ENCODE results near the gene ASB5. TPM values are rescaled to one million over a fixed set of nuclear protein-coding genes. Genes with fewer than 3 reads are reported as not detected.

The ASB5 gene
- polyA plus RNA-seq, 1 donor (not counting 4 experiments of a cell fraction or from before 2014, with no cell fraction given): not detected

GRCh38 chr4:176188654-176189053 lies 80.4 kb downstream of the ASB5 start:
- dilution Hi-C loops (cut with MboI; ENCODE audit: extremely low pct_ligation_motif_present, low sequenced_read_pairs): no loop called here
- Histone ChIP-seq H3K27me3 (ENCODE audit: control insufficient read depth, extremely low read depth, insufficient read depth, low read length) (no peaks in the 10 kb centered on the region), H3K4me2 (ENCODE audit: control insufficient read depth, extremely low read depth, insufficient read depth, low read depth, low read length) (no peak overlapping the region), H3K9ac (ENCODE audit: control insufficient read depth, extremely low read depth, insufficient read depth, low read length) (no peak overlapping the region), H3K4me1 (ENCODE audit: control insufficient read depth, extremely low read depth, insufficient read depth, low read length) (peaks cover 24% of the 10 kb centered on the region), H3K79me2 (ENCODE audit: control insufficient read depth, insufficient read depth, low read length) (no peaks in the 10 kb centered on the region), H3K9me1 (ENCODE audit: control insufficient read depth, extremely low read depth, insufficient read depth, low read length) (no peaks in the 10 kb centered on the region), H3K9me3 (ENCODE audit: control insufficient read depth, low read depth, low read length) (no peaks in the 10 kb centered on the region), H3K27ac (ENCODE audit: control insufficient read depth, insufficient read depth, low read length) (no peak overlapping the region), H4K20me1 (ENCODE audit: control insufficient read depth, extremely low read depth, insufficient read depth, low read length) (no peaks in the 10 kb centered on the region), H2AFZ (ENCODE audit: control insufficient read depth, low read length) (no peak overlapping the region), H3K4me3 (ENCODE audit: control insufficient read depth in 2 of 3, extremely low read depth in 1 of 3, insufficient read depth in 2 of 3, low read depth in 1 of 3, low read length in 3 of 3) (no peak overlapping the region), H3K36me3 (ENCODE audit: control insufficient read depth in 2 of 2, extremely low read depth in 1 of 2, insufficient read depth in 2 of 2, low read length in 2 of 2) (no peaks in the 10 kb centered on the region)
- TF ChIP-seq, protein P1, sequence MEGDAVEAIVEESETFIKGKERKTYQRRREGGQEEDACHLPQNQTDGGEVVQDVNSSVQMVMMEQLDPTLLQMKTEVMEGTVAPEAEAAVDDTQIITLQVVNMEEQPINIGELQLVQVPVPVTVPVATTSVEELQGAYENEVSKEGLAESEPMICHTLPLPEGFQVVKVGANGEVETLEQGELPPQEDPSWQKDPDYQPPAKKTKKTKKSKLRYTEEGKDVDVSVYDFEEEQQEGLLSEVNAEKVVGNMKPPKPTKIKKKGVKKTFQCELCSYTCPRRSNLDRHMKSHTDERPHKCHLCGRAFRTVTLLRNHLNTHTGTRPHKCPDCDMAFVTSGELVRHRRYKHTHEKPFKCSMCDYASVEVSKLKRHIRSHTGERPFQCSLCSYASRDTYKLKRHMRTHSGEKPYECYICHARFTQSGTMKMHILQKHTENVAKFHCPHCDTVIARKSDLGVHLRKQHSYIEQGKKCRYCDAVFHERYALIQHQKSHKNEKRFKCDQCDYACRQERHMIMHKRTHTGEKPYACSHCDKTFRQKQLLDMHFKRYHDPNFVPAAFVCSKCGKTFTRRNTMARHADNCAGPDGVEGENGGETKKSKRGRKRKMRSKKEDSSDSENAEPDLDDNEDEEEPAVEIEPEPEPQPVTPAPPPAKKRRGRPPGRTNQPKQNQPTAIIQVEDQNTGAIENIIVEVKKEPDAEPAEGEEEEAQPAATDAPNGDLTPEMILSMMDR (optimal IDR thresholded peaks at IDR 0.05 in 1 of 3, IDR thresholded peaks at IDR 0.05 in 1 of 3, conservative IDR thresholded peaks at IDR 0.05 in 1 of 3; ENCODE audit: extremely low read depth in 1 of 3, insufficient read depth in 2 of 3, low read length in 3 of 3): no peak
- no peak for TF ChIP-seq EZH2 (IDR thresholded peaks at IDR 0.05; ENCODE audit: low read length)
- FAIRE-seq (no peak), DNase-seq (ENCODE audit: low read depth, low spot score) (no peak)

- FAIRE-seq: peak; percentile 36
- H3K4me2 ChIP-seq (ENCODE audit: control insufficient read depth, extremely low read depth, insufficient read depth, low read depth, low read length): peak overlapping the region; percentile 8
- peaks cover 15% of the 10 kb centered on the region for H3K4me1 ChIP-seq (ENCODE audit: control insufficient read depth, extremely low read depth, insufficient read depth, low read length)
Observed at GRCh38 chr4:176187624-176188023, 81.4 kb downstream of the ASB5 start.

More at GRCh38 chr4:176187624-176188023, 81.4 kb downstream of the ASB5 start:
- H2AFZ ChIP-seq (ENCODE audit: control insufficient read depth, low read length): no peak overlapping the region
- H3K27me3 ChIP-seq (ENCODE audit: control insufficient read depth, extremely low read depth, insufficient read depth, low read length): no peaks in the 10 kb centered on the region
- H3K27ac ChIP-seq (ENCODE audit: control insufficient read depth, insufficient read depth, low read length): peak overlapping the region; percentile 22
- no peak overlapping the region for H3K9ac ChIP-seq (ENCODE audit: control insufficient read depth, extremely low read depth, insufficient read depth, low read length)
- no peaks in the 10 kb centered on the region for H3K9me3 ChIP-seq (ENCODE audit: control insufficient read depth, low read depth, low read length)
- H4K20me1 ChIP-seq (ENCODE audit: control insufficient read depth, extremely low read depth, insufficient read depth, low read length): no peaks in the 10 kb centered on the region
- H3K36me3 ChIP-seq (ENCODE audit: control insufficient read depth in 2 of 2, extremely low read depth in 1 of 2, insufficient read depth in 2 of 2, low read length in 2 of 2): no peaks in the 10 kb centered on the region
- no peak overlapping the region for H3K4me3 ChIP-seq (ENCODE audit: control insufficient read depth in 2 of 3, extremely low read depth in 1 of 3, insufficient read depth in 2 of 3, low read depth in 1 of 3, low read length in 3 of 3)
- DNase-seq (ENCODE audit: low read depth, low spot score): no peak
- H3K9me1 ChIP-seq (ENCODE audit: control insufficient read depth, extremely low read depth, insufficient read depth, low read length): no peaks in the 10 kb centered on the region
- no peaks in the 10 kb centered on the region for H3K79me2 ChIP-seq (ENCODE audit: control insufficient read depth, insufficient read depth, low read length)
- dilution Hi-C loops (cut with MboI; ENCODE audit: extremely low pct_ligation_motif_present, low sequenced_read_pairs): no loop called here
- TF ChIP-seq, protein P1 (optimal IDR thresholded peaks at IDR 0.05 in 1 of 3, IDR thresholded peaks at IDR 0.05 in 1 of 3, conservative IDR thresholded peaks at IDR 0.05 in 1 of 3; ENCODE audit: extremely low read depth in 1 of 3, insufficient read depth in 2 of 3, low read length in 3 of 3): no peak
- TF ChIP-seq EZH2 (IDR thresholded peaks at IDR 0.05; ENCODE audit: low read length): no peak

Data from keratinocyte (primary cell).